ENCODE data around the gene PYCR2.
"Not testable (repeated sequence)": the region's sequence is repeated elsewhere in the genome, so short reads cannot be mapped to it uniquely, and the experiment has no call there.

Gene PYCR2

DNA sequence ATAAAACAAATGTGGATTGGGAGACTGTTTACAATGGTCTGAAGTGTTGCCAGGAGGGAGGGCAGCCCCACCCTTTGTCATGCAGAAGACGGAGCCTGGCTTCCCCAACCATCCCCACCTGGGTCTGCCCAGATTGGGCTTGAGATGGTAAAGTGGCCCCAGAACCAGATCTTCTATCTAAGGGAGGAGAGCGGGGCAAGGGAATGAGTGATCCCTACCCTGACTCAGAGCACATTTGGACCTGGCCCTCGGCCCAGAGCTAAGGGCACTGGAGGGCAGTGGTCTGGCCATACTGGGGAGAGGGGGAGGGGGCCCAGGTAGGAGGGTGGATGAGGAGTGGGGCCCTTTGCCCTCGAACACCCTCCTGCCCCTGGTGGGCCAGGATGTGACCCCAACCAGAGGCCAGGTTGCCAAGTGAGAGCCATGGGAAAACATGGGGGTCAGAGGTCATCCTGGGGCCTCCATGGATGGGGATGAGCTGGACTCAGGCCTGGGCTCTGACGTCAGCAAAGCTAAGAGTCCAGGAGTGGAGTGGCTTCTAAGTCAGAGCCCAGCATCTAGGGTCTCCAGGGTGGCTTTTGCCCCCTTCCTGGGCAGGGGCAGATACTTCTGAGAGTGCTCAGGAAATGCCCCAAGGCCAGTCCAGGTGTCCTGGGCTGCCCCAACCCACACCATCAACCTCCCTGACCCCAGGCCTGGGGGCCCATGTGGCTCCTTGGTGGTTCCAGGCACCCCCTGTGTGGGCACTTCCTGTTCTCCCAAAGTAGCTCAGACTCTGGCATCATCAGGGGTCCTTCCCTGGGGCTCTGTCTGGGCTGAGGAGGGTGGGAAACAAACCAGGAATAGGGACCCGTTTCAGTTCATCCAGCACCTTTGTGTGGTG, 33.5 kb downstream of the PYCR2 start:
- DNase-seq (ENCODE audit: low read depth) = no peak

DNA sequence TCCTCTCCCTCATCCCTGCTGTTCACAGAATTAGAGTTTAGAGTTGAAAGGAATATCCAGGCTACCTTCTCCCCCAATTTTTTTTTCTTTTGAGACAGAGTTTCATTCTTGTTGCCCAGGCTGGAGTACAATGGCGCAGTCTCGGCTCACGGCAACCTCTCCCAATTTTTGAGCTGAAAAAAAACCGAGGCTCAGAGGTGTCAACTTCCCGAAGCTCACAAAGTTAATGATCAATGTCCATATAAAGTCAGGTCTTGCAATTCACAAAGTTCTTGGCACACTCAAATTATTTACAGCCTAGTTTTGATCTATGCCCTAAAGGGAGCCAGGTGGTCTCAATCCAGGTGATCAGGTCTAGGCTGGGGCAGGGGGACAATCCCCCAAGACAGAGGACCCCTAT, 34.3 kb downstream of the PYCR2 start:
- DNase-seq (ENCODE audit: low read depth) = no peak

DNA sequence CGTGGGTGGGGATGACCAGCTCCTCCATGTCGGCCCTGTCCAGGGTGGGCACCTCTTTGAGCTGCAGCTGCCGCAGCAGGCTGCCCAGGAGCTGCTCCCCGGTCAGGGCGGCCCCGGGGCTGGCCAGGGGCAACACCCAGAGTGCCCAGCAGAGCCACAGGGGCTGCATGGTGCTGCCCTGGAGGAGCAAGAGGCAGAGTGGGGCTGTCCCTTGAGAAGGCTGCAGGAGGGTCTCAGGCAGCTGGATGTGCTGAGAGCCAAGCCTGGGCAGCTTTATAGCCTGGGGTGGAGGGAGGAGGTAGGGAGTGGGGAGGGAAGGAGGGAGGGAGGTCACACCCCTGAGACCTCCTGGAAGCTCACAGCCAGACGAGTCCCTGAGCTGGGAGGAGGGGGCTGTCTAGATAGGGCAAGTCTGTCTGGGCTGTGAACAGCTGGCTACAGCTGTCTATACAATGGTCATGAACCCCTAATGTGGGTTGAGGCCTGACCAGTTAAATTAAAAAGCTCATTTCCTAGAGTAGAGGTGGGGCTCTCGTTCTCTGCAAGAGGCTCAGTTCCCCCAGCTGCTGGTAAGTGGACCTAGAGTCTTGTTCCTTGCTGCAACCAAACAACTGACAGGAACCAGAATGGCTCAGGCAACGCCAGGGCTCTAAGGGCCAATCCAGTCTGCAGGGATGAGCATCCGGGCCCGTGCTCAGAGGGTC, 35.0 kb downstream of the PYCR2 start, which contains the start of gene LEFTY1:
LEFTY1 (minus strand) TSS at position 249 of the 704 bp plus-strand sequence; CDS start at position 169, 80 bp downstream.
- no peak for DNase-seq (ENCODE audit: low read depth)

DNA sequence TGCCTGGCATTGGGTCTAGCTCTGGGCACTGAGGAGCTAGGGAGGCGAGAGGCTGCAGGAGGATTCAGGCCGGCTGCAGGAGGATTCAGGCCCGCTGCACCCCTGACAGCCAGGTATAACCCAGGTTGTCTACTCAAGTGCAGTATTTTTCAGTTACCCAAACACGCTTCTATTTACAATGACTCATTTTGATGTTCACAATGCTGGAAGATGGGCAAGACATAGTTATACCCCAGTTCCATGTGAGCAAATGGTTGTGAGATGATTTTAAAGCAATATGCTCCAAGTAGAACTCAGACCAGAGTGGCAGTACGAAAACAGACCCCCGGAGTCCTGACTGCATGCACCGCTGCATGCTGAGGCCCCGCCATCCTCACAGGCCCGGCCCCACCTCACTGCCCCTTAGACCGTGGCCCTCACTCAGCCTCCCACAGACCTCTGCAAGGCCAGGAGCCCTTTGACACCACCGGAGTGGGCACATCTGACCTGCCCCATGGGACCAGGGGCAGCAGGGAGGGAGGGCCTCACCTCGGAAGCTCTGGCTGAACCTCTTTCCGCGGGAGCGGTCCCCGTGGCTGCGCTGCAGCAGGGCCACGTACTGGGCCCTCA, 35.7 kb downstream of the PYCR2 start:
- no peak for DNase-seq (ENCODE audit: low read depth)

DNA sequence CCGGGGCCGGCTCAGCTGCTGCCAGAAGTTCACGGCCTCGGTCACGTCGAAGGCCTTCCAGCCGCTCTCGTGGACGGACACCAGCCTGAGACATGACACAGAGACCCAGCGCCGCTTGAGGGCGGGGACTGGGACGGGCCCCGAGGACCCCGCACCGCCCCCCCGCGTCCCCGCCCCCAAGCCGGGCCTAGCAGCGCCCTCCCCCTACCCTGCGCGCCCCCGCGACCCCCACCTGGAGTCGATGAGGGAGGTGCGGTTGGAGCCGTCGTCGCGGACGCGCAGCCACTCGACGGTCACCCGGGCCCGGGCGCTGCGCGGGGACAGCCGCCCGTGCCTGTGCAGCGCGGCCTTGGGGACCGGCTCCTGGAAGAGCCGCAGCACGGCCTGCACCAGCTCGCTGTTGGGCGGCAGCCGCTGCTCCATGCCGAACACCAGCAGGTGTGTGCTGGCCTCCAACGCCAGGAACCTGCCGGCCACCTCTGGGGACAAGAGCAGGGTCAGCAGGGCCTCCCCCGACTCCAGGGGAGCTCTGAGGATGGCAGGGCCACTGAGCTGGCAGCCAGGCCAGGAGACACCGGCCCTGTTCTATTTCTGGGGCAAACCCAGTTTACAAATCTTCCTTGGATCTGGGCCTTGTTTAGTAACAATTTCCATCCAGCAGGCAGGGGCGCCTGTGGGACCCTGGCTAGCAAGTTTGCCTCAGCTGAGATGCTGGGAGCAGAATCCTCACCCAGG, 36.3 kb downstream of the PYCR2 start:
- DNase-seq (ENCODE audit: low read depth) = not testable (repeated sequence)

DNA sequence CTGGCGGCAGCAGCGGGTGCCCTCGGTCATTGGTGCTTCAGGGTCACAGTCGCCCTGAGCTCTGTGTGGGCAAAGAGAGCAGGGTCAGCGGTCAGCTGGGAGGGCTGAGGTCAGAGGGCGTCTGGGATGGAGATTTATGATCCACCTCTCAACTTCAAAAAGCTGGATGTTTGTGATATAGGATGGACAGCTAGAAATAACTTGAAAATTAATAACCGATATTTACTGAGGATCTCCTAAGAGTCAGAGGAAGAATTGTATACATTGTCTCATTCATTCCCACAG, 37.1 kb downstream of the PYCR2 start:
- DNase-seq (ENCODE audit: low read depth) = no peak

DNA sequence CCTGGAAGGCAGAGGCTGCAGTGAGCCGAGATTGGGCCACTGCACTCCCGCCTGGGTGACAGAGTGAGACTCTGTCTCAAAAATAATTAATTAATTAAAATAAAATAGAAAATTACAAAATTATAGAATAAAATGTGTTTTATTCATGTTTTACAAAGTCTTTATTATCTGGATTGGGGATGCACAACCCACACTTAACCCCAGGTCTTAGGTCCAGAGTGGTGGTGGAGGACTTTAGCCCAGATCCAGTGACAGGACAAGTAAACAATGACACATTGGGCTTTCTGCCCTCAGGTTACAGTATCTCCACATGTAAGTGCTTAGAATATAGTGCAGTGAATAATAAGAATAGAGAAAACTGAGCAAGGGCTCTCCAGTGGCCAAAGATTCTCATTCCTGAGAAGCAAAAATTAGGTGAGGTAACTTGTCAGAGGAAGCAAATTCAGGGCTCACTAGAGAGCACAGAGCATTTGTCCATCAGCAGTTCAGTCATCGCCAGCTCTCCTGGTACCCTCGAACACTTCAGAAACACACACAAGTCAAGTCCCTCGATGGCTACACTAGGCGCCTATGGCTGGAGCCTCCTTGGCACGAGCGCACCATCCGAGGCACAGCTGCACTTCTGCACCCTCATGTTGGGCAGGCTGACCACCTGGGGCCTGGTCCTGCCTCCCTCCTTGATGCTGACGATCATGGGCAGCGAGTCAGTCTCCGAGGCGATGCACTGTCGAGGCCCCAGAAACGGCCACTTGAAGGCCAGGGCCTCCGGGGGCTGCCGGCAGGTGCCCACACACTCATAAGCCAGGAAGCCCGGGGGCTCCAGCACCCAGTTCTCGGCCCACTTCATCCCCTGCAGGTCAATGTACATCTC, 37.7 kb downstream of the PYCR2 start:
- DNase-seq (ENCODE audit: low read depth) = no peak

DNA sequence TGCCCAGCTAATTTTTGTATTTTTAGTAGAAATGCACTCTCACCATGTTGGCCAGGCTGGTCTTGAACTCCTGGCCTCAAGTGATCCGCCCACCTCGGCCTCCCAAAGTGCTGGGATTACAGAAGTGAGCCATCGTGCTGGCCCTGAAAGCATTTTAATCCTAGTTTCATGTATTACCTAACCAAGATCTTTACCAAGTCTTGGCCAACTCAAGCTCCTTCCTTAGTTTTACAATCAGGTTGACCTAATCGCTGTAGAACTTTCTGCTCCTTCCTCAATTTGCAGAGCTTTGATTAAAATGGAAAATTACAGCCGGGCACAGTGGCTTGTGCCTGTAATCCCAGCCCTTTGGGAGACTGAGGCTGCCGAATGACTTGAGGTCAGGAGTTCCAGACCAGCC, 38.7 kb downstream of the PYCR2 start:
- DNase-seq (ENCODE audit: low read depth) = no peak

DNA sequence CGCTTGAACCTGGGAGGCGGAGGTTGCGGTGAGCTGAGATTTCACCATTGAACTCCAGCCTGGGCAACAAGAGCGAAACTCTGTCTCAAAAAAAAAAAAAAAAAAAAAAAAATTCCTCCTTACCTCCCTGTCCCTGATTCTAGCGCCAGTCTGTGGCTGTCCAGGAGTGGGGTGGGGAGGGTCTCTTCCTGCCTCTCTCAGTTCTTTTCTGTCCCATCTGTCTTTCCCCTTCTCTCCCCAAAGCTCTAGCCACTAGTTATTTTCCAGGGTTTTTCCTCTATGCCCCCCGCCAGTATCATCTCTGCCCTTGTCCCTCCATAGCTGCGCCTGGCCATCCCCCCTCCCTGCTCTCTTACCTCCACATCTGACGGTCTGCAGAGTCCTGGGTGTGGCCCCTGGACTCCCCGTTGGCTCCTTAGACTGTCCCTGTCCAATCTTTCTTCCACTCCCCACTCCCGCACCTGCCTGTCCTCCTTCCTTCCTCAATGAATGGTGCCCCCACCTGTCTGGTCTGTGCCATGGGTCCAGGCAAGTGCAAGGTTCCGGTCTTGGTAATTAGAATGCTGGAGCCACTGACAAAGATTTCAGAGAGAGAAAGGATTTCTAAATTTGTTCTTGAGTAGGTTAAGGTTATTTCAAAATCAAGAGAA, 40.3 kb downstream of the PYCR2 start:
- no peak for DNase-seq (ENCODE audit: low read depth)

DNA sequence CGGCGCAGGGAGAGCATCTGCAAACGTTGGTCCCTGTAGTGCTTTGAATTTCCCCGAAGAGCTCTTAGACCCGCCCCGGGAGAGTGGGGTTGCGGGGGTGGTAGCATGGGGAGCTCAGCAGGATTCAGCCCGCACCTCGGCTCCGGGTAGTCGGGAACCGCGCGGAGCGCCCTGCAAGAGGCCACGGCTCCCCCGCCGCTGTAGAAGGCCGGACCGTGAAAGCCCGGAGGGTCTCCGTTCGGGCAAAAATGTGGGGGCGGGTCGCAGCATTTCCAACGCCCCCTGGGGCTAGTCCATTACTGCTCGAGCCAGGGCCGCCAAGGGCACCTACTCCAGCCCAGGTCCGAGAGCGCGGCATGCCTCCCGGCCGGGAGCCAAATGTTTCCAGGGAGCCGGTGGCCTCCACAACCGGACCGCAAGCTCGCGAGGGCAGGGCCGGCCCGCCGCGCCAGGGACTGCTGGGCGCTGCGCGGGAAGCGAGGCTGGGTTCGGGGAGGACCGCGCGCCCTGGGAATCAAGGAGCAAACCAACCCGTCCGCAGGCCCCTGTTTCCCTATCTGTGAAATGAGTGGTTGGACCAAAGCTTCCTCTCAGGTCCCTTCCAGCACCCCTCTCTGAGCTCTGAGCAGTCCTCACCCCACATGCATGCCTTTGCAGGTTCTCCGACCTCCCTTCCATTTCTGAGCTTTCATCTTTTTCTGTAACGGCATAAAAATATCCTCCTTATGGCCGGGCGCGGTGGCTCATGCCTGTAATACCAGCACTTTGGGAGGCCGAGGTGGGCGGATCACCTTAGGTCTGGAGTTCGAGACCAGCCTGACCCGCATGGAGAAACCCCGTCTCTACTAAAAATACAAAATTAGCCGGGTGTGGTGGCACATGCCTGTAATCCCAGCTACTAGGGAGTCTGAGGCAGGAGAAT, 41.1 kb downstream of the PYCR2 start:
- DNase-seq (ENCODE audit: low read depth) = no peak

DNA sequence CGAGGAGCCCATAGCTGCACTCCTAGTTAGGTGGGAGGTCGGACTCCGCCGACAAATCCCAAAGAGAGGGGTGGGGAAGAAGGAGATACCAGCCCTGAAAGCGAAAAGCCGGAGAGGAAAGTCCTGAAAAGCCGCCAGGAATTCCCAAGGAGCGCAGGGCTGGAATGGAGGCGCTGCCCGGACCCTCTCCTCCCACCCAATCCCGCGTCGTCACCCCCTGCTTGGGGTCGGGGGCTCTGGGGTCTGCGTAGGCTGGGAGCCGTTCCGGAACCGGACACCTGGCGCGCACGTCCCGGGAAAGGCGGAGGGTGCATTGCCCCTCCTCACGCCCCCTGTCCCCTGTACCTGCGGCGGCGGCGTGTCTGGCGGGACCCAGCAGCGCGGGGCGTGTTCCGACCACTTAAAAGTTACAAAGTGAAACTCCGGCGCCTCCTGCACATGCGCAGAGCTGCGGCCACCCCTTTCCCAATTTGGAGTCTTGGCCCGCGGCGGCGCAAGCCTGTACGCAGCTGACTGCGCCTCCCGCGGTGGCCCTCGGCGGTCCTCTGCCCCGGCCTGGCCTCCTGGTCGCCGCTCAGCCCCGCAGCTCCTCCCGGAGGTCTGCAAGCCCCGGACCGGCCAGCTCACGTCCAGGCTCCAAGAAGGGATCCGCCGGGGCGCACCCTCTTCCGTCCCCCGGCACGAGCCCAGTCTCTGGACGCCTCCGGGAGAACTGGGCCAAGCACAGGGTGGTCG, 41.9 kb downstream of the PYCR2 start, which contains the start of gene TMEM63A:
TMEM63A (minus strand) TSS at position 422 of the 735 bp plus-strand sequence. CDS start 4,800 bp downstream, outside the sequence.
- no peak for DNase-seq (ENCODE audit: low read depth)

DNA sequence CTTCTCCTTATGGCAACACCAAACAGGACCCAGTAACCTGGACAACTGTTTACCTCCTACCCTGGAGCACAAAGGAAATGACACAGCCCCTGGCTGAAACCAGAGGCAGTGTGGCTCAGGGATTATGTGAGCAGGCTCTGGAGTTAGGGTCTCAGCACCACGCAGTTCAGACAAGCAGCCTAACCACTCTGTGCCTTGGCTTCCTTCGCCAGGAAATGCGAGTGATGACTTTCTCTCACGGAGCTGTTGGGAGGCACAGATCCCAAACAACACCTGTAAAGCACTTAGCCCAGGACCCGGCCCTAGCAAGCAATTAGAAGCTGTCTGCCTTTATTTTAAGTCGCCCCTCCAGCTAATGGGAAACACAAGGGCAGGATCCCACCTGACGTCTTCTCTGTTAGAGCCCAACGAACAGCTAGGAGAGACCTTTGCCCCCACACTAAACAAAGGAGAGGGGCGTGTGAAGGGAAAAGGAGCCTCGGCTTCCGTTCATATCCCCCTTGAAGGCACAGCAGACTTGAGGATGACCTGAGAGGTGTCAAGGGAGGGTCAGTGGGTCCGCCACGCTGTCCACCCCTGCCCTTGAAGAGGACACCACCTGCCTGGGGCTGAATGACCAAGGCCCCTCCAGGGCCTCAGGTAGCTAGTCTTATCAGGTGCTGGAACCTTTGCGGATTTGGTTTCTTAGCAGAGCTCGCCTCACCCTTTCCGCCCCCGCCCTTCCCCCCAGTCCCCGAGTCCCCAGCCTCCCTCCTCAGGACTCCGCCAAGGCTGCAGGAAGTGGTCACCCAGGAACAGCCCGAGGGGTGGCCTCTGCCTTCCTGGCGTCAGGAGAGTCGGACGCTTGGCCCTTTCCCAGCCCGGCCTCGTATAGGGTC, 42.7 kb downstream of the PYCR2 start:
- DNase-seq (ENCODE audit: low read depth) = no peak

DNA sequence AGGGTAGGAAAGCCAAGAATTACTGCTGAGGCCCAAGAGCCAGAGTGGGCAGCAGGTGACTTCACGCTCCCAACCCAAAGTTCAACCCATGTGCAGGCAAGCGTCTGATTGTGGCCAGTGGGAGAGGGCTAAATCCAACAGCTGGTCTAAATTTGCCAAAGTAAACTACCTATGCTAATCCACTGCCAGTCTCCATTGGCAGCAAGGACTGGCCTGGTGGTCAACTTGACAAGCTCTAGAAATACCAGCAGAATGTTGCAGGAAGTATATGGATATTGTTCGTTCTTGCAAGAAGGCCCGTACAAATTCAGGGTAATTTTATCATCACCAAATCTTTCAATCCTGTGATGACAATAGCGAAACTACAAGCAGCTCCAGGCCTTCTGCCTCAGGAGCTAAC, 43.4 kb downstream of the PYCR2 start:
- DNase-seq (ENCODE audit: low read depth) = no peak

DNA sequence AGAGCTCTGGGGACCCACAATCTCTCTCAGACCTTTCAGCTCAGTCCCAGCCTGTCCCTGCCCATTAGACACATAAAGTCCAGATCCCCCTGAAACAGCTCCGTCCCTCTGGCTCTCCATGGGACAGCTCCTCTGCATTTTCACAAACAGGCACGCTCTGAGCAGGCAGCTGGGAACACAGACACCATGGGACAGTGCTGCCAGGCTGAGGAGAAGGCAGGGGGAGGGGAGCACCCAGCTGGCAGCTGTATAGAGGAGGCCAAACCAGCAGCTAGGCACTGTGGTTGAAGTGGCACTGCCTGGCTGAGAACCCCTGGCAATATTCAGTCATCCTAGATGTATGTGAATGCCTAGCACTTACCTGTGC, 43.8 kb downstream of the PYCR2 start:
- DNase-seq (ENCODE audit: low read depth) = no peak

DNA sequence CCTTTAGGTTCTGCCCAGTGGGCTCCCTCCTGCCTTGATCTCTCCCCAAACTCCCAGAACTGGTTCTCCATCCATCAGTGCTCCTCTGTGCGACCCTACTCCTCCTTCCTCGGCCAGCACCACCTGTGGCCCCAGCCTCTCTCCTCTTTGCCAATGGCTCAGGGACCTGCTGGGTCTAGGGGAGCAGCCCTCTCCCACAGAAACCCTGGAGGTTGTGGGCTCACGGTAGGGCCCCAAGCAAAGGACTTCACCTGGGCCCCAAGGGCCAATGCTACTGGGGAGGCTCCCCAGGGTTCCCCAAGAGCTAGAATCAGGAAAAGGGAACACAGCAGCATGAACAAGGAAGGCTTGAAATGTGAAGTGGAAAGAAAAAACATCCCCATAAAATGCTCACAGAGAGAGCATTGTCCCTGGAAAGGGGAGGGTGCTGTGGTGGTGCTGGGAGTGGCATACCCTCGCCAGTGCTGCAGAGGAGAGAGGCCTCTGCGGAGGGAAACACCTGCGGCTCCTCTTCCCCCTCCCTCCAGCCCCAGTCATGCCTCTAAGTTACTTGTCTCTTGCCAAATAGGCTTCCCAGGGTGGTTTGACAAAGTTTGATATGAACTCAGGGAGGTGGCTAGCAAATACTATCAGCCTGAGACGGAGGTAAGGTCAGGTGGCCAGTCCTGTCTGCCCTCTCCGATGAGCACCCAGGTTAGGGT, 44.4 kb downstream of the PYCR2 start:
- DNase-seq (ENCODE audit: low read depth) = no peak

DNA sequence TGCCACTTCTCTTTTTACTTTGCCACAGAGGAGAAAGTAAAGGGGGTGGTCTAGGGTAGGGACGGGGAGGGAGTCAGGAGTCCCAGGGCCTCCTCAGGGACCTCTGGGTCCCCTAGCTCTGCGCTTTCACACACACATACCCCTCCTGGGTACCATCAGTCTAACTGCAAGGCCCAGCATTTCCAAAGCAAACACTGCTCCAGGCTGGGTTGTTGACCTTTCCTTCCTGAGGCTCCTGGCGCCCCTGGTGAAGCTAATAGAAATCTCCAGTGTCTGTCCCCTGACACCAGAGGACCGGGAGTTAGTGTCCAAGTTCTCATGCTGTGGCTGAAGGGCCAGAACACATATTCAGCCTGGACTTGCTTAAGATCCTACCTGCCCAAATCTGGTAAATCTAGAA, 45.8 kb downstream of the PYCR2 start:
- DNase-seq (ENCODE audit: low read depth) = no peak

DNA sequence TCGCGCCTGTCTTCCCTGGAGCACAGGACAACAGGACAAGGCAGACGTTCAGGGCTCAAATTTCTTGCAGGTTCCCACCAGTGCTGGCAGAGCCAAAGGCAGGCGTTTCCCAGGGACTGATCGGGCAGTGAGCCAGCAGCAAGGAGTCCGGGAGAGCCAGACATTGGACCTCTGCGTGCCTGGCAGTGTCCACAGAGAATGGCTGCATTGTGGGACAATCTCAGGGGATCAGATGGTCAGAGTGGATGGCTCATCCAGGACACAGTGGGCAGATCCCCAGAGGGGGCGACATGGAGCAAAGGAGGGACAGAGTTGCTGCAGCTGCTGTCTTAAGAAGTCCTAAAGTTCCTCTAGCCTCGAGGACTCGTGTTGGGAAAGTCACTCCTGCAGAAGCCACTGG, 46.5 kb downstream of the PYCR2 start:
- DNase-seq (ENCODE audit: low read depth) = no peak
